PFSK-1 (cell line): ENCODE measurements around the gene CLTCL1.

Experiments used
- POLR2AphosphoS5 ChIP-seq: IDR thresholded peaks from 2 replicates; pipeline ENCODE4 v1.6.1; 2012; ENCODE audit warnings: low read depth, mild to moderate bottlenecking, control low read depth, low read length, moderate library complexity
- TAF1 ChIP-seq: IDR thresholded peaks from 2 replicates; pipeline ENCODE4 v1.6.1; 2012; ENCODE audit warnings: low read length, control low read depth, borderline replicate concordance; ENCODE audit not compliant: insufficient read depth

GRCh38 chr22:19303785-19304184 lies 12.3 kb upstream of the CLTCL1 start:
- TF ChIP-seq POLR2AphosphoS5, result no peak
- no peak for TF ChIP-seq TAF1
